SIG-M5 treated with dmso at 0.1 percent for 504 hours (cell line): ENCODE data around the gene C16orf82.
"Not testable (repeated sequence)": the region's sequence is repeated elsewhere in the genome, so short reads cannot be mapped to it uniquely, and the experiment has no call there.

Experiments used
- DNase-seq: peaks from one replicate; lab custom pipeline; 2025; ENCODE audit not compliant: unreplicated experiment; lab: John Stamatoyannopoulos, UW

C16orf82 gene

DNA sequence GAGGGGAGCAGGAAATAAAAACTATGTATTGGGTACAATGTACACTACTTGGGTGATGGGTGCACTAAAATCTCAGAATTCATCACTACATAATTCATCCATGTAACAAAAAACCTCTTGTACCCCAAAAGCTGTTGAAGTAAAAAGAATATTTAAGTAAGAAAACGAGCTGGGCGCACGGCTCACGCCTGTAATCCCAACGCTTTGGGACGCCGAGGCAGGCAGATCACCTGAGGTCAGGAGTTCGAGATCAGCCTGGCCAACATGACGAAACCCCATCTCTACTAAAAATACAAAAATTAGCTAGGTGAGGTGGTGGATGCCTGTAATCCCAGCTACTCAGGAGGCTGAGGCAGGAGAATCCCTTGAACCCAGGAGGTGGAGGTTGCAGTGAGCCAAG lies 19.3 kb downstream of the C16orf82 start:
- DNase-seq: not testable (repeated sequence)

- DNase-seq: no peak
These were observed 21.5 kb downstream of the C16orf82 start for GRCh38 chr16:27088216-27088615.

GRCh38 chr16:27096375-27096774 lies 29.6 kb downstream of the C16orf82 start:
- no peak for DNase-seq

DNA sequence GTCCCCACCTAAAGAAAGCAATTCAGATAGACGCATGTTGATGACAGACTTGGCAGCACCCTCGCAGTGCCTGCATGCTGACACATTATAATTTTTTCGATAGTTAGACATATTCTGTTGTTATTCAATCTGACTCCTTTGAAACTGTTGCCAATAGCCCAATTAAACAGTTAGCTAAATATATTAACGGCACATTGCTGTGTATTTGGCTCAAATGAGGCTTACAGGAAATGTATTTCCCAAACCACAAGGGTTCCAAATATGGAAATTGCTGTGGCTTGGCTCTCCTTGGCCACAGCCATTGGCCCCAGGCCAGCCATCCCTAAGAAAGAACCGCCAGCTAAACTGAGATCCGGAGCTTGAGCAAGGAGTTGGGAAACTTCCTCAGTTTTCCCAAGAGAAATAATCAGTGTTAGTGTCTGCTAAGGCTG lies 31.1 kb downstream of the C16orf82 start:
- DNase-seq: no peak

DNA sequence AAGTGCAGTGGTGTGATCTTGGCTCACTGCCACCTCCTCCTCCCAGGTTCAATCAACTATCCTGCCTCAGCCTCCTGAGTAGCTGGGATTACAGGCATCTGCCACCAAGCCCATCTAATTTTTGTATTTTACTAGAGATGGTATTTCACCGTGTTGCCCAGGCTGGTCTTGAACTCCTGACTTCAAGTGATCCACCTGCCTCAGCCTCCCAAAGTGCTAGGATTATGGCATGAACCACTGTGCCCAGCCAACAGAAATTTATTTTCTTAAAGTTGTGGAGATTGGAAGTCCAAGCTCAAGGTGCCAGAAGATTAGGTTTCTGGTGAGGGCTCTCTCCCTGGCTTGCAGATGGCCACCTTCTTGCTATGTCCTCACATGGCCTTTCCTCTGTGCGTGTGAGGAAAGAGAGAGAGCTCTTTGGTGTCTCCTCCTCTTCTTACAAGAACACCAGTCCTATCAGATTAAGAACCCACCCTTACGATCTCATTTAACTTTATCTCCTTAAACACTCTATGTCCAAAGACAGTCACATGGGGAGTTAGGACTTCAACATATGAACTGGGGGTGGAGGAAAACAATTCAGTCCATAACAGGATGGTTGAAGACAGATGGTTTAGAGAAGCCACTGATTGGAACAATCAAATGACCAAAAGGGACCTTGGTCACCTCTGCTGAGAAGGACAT lies 31.8 kb downstream of the C16orf82 start:
- no peak for DNase-seq

DNA sequence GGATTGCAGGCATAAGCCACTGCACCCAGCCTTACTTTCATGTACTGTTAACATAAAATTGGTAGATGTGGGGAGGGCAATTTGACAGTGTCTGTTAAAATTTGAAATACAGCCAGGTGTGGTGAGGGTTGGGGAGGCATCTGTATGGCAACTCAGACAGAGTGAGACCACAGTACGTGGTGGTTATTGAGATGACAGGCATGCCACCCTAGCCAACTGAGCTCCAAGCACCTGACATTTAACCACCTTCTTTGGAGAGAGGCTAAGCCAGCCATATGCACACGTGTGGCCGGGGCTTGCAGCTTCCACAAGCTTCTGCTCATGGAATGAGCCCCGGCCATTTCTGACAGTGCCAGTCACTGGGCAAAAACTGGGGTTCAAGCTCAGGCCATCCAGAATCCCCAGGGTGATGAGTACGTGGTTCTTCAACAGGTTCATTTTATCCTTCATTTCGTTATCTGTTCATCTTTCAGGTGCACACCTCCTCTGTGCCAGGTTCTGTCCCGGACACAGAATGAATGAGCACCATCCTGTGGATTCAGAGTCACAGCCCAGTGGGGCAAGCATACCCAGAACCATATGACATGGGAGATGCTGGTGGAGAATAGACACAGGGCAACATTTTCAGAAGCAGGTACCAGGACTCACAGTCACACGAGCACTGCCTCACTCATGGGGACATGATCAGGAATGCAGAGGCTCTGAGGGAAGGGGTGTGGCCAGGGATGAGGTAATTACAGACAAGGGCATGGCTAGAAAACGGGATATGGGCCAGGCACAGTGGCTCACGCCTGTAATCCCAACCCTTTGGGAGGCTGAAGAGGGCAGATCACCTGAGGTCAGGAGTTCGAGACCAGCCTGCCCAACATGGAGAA lies 36.2 kb downstream of the C16orf82 start:
- DNase-seq: no peak

DNA sequence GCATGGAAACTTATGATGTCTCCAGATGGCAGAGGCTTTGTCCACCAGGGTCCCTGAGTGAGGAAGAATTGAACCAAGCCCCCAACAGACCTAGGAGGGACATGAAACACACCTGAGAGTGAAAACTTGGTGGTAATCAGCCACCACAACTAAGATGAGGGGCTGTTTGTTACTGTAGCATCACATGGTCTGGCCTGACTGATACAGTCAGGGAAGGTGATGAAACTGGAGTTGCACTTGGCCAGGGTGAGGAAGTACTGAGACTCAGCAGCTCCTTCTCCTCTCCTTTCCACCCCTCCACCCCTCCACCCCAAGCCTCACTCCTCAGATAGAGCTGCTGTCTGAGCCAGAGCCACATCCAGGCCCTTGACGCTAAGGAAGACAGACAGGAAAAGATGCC lies 37.2 kb downstream of the C16orf82 start:
- no peak for DNase-seq

DNA sequence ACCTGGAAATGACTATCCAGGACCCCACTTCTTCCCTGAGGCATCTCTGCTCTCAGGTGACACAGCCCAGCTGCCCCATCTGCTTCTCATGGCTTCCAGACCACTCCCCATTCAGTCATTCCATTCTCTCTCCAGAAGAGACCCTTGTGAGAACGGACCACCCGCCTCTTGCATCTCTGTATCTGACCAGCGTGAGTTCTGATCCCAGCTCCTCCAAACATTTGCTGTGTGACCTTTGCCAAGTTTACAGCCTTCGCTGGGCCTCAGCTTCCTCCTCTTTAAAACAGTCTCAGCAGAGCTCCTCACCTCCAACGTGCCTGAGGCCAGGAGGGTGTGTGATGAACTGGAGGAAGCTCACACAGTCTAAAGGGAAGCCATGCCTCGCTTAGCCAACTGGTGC lies 39.6 kb downstream of the C16orf82 start:
- DNase-seq: no peak

- DNase-seq: no peak
These were observed 40.5 kb downstream of the C16orf82 start for GRCh38 chr16:27107185-27107592.

GRCh38 chr16:27108051-27108770 lies 41.5 kb downstream of the C16orf82 start:
- DNase-seq: no peak

DNA sequence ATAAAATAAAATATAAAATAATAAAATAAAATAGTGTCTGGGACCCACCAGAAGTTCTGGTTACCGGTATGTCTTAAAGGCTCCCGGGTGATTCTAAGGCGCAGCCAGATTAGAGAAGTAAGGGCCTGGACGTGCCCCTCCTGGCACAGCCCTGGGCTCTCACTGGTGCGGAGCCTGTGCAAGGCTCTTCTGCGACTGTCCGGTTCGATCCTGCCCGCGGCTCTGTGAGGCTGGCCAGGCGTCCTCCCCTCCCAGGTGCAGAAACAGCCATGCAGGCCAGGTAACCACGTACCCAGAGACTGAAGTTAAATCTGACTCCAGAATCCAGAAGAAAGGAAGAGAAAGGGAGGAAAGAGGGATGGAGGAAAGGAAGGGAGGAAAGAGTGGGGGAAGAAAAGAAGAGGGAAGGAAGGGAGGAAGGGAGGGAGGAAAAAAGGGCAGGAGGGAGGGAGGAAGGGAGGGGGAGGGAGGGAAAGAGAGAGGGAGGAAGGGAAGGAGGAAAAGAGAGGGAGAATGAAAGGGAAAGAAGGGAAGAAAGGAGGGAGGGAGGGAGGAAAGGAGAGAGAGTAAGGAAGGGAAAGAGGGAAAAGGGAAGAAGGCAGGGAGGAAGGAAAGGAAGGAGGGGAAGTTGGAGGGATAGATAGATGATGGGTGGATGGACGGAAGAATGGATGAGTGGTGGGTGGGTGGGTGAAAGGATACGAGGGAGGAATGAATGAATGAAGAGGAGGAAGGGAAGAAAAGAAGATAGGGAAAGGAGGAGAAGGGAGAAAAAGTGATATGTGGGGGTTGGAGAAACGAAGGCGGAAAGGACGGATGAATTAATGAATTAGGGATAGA lies 42.3 kb downstream of the C16orf82 start:
- no peak for DNase-seq

DNA sequence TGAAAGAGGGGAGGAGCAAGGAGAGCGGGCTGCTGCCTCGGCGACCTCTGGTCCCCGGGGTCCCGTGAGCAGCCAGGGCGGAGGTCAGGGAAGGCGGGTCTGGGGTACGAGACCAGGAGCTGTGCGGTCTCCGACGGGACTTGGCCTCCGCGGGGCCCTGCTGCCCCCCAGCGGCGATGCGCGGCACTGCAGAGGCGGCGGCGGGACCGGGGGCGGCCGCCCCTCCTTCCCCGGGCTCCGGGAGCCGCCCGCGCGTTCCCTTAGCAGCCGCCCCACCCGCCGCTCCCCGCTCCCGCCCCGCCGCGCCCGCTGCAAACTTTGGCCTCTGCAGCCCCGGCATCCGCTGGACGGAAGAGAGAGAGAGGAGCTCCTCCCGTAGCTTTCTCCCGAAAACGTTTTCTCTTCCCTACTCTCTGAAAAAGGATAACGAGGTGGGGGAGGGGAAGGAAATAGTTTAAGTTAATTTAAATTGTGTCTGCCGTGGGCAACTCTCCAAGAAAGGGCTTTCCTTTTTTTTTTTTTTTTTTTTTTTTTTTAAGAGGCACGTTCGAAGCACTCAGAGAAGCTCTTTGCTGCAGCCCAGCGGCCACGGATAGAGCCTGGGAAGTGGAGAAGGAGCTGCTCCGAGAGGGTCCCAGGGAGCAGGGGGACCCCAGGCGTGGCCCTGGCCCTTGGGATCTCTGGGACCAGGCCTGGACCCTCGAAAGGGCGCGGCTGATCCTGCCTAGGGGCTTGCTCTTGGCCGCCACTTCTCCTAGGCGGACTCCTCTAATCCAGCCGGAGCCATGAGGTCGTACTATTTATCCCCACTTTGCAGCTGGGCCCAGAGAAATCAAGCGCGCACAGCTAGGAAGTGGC lies 43.2 kb downstream of the C16orf82 start:
- DNase-seq: peak; percentile 31

DNA sequence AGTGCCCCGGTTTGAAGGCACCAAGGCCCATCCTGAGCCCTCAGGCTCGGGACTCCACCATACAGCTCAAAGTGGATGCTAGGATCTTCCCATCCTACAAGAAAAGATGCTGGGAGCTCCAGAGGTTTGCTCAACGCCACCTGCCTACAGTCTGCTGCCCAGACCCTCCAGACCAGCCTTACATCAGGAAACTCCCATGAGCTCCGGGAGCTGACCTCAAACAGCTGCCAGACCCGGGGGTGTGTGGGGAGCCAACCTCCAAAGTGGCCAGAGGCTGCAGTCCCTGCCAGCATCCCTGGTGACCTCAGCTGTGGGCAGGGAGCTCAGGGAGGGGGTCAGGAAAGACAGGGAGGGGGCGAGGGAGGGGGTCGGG lies 43.8 kb downstream of the C16orf82 start:
- no peak for DNase-seq

GRCh38 chr16:27111486-27111885 lies 44.8 kb downstream of the C16orf82 start:
- no peak for DNase-seq

GRCh38 chr16:27112093-27112811 lies 45.5 kb downstream of the C16orf82 start:
- DNase-seq: no peak

- DNase-seq: no peak
These were observed 46.7 kb downstream of the C16orf82 start for GRCh38 chr16:27113341-27113841.

GRCh38 chr16:27114006-27114405 lies 47.3 kb downstream of the C16orf82 start:
- DNase-seq: no peak

DNA sequence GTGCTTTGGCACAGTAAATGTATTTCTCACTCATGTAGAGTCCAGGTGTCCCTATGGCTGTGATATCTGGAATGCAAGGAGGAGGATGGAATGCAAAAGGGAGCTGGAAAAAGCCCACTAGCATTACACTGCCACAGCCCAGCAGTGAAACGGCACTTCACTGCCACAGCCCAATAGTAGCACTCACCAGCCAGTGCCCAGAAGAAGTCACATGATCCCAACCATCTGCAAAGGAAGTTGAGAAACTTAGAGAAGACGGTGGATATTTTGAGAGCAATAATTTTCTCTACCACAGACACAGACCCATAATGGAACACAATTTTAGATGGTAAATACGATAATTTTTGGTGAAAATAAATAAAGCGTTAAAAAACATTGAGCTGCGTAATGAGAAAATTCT lies 51.8 kb downstream of the C16orf82 start:
- peak; percentile 2 for DNase-seq
